ENCODE results near the gene SLC4A7. TPM values are rescaled to one million over a fixed set of nuclear protein-coding genes. Genes with fewer than 3 reads are reported as not detected.

The SLC4A7 gene
- total RNA-seq, 1 donor from 2014 or later = 12.2 TPM

DNA sequence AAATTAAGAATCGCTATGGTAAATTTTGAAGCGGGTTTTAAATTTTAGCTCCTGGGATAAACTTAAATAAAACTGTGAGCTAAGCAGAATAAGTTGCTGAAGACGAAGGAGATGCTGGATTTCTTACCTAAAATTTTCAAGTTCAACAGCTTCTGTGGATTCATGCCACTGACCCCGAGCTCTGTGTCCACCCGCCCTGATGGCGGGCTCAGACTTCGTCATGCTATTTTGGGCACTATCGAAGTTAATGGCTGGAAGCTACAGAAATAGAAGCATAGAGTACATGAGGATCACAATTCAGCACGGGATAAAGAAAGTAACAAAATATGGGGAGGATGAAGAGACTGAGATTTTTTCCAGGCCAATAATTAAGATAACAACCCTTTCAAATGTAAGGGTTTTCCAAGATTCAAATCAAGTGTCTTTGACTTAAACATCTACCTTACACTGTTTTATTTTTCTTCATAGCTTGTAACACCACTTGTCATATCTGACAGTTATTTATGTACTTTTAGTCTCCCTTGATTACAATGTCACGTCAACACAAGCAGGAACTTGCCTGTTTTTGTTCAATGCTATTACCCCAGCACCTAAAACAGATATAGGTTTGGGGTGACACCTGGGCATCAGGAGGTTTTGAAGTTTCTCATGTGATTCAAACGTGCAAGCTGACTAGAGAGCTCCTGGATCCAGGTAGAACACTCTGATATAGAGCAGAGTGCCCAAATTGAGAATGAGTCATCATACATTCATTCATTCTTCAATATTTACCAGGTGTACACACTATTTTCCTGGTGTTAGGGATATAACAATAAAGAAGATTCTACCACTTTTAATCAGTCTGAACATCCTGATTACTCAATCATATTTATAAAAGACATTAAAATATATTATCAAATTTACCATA, 138.0 kb downstream of the SLC4A7 start:
- Histone ChIP-seq H3K4me3 (peak overlapping the region; percentile 55), H3K27ac (replicated peaks) (peak overlapping the region; percentile 86)
- no peak for DNase-seq

DNA sequence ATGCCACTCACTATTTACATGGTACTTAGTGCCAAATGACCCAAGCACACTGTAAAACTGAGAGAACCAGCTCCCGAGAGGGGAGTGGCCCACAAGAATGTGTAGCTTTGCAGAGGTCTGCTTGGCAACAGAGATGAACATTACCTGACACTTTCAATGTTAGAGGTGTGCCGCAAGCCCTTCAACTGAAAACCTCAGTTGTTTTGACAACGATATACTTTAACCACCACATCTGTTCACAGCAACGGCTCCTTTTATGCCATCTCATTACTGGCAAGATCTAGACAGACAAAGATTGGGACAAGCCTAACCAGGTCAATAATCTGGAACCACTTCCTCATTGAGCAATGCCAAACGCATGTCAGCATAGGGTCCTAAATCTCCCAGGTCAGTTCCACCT, 138.7 kb downstream of the SLC4A7 start:
- H3K4me1 ChIP-seq = peaks cover 20% of the 10 kb centered on the region
- DNase-seq = no peak
- TF ChIP-seq, protein P1, sequence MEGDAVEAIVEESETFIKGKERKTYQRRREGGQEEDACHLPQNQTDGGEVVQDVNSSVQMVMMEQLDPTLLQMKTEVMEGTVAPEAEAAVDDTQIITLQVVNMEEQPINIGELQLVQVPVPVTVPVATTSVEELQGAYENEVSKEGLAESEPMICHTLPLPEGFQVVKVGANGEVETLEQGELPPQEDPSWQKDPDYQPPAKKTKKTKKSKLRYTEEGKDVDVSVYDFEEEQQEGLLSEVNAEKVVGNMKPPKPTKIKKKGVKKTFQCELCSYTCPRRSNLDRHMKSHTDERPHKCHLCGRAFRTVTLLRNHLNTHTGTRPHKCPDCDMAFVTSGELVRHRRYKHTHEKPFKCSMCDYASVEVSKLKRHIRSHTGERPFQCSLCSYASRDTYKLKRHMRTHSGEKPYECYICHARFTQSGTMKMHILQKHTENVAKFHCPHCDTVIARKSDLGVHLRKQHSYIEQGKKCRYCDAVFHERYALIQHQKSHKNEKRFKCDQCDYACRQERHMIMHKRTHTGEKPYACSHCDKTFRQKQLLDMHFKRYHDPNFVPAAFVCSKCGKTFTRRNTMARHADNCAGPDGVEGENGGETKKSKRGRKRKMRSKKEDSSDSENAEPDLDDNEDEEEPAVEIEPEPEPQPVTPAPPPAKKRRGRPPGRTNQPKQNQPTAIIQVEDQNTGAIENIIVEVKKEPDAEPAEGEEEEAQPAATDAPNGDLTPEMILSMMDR (IDR thresholded peaks at IDR 0.05; ENCODE audit: borderline replicate concordance) = no peak
- peak overlapping the region; percentile 86 for H3K27ac ChIP-seq (replicated peaks)
- no peaks in the 10 kb centered on the region for H3K36me3 ChIP-seq
- no peaks in the 10 kb centered on the region for H3K9me3 ChIP-seq (replicated peaks)
- H3K4me3 ChIP-seq = peak overlapping the region; percentile 55
- intact Hi-C loops (cut with micrococcal nuclease) = no loop called here
- H3K27me3 ChIP-seq (ENCODE audit: low read depth) = no peaks in the 10 kb centered on the region

More for the DNA sequence above, 138.0 kb downstream of the SLC4A7 start:
- intact Hi-C loops (cut with micrococcal nuclease) = no loop called here
- H3K9me3 ChIP-seq (replicated peaks) = no peaks in the 10 kb centered on the region
- no peaks in the 10 kb centered on the region for H3K36me3 ChIP-seq
- TF ChIP-seq, protein P1 (IDR thresholded peaks at IDR 0.05; ENCODE audit: borderline replicate concordance) = no peak
- peaks cover 20% of the 10 kb centered on the region for H3K4me1 ChIP-seq
- H3K27me3 ChIP-seq (ENCODE audit: low read depth) = no peaks in the 10 kb centered on the region

DNA sequence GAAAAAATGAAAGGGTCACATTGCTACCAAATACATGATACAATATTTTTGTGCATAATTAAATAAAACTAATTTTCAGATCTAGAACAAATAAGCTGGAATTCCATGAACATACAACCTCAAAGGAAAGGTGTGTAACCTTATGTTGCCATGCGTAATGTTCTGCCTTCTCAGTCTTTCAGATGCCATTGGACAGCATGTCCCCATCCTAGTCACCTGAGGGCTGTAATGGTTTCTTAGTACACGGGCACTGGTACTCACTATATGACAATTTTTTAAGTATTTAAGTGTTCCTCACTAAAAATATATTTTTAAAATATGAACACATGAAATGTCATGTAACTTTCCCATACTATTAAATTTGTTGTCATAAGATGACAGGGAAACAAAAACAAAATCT, 139.1 kb downstream of the SLC4A7 start:
- no peak for DNase-seq
- no peaks in the 10 kb centered on the region for H3K9me3 ChIP-seq (replicated peaks)
- peak overlapping the region; percentile 55 for H3K4me3 ChIP-seq
- H3K4me1 ChIP-seq = peaks cover 18% of the 10 kb centered on the region
- no peaks in the 10 kb centered on the region for H3K36me3 ChIP-seq
- H3K27me3 ChIP-seq (ENCODE audit: low read depth) = no peaks in the 10 kb centered on the region
- peak overlapping the region; percentile 86 for H3K27ac ChIP-seq (replicated peaks)
- intact Hi-C loops (cut with micrococcal nuclease) = no loop called here
- TF ChIP-seq, protein P1 (IDR thresholded peaks at IDR 0.05; ENCODE audit: borderline replicate concordance) = no peak

DNA sequence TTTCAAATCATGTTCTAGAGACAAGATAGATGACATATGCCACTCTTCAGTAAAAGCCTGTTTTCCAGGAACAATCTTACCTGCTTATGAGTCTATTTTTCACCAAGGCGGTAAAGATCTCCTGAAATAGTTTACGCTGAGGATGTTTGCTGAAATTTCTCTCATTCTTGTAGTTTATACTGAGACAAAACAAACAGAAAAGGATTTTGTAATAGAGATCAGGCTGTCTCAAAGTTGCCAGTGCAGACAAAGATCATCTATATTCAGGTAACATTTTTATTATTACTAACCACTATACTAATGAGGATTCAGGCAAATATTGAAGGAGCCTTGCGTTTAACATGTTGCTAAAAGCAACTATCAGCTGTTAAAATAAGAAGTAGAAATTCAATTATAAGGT, 140.0 kb downstream of the SLC4A7 start:
- no peaks in the 10 kb centered on the region for H3K27me3 ChIP-seq (ENCODE audit: low read depth)
- TF ChIP-seq, protein P1 (IDR thresholded peaks at IDR 0.05; ENCODE audit: borderline replicate concordance) = no peak
- no peaks in the 10 kb centered on the region for H3K36me3 ChIP-seq
- peak overlapping the region; percentile 86 for H3K27ac ChIP-seq (replicated peaks)
- no peaks in the 10 kb centered on the region for H3K9me3 ChIP-seq (replicated peaks)
- H3K4me3 ChIP-seq = peak overlapping the region; percentile 55
- H3K4me1 ChIP-seq = peaks cover 10% of the 10 kb centered on the region
- DNase-seq = no peak
- intact Hi-C loops (cut with micrococcal nuclease) = no loop called here

DNA sequence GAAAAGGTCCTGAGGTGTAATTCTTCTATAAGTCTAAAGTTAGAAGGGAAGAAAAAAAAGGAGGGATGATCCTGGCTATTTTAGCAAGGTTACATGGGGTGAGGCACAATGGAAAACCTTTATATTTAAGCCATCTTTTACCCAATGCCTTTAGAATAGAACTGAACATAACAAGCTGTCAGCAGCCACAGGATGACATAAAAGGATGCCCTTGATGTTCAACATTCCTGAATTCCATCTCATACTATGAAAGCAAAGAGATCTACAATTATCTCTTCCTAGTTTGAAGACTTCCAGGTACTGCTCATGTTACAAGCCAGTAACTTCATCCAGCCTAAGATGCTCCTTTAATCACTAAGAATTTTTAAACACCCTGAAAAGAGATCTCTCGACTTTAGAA, 141.9 kb downstream of the SLC4A7 start:
- no peaks in the 10 kb centered on the region for H3K36me3 ChIP-seq
- H3K27ac ChIP-seq (replicated peaks) = peak overlapping the region; percentile 86
- H3K4me3 ChIP-seq = no peak overlapping the region
- intact Hi-C loops (cut with micrococcal nuclease) = no loop called here
- H3K4me1 ChIP-seq = peaks cover 8% of the 10 kb centered on the region
- TF ChIP-seq, protein P1 (IDR thresholded peaks at IDR 0.05; ENCODE audit: borderline replicate concordance) = no peak
- peaks cover 4% of the 10 kb centered on the region for H3K9me3 ChIP-seq (replicated peaks)
- no peaks in the 10 kb centered on the region for H3K27me3 ChIP-seq (ENCODE audit: low read depth)
- DNase-seq = no peak
